AG10803 (cell line): Measurements from ENCODE around the gene ALAS1.

Experiments used
- DNase-seq: peaks from one replicate; pipeline ENCODE4 v3.0.0; 2010; ENCODE audit warnings: low read depth
- H3K4me3 ChIP-seq: 2 replicates; pipeline ENCODE4 v1.5.1; 2011; ENCODE audit warnings: mild to moderate bottlenecking, low read length, control low read depth
- CTCF ChIP-seq: conservative IDR thresholded peaks from 2 replicates; pipeline ENCODE4 v1.5.1; 2011; ENCODE audit warnings: mild to moderate bottlenecking, low read length, control low read depth, inconsistent platforms

ALAS1 gene

GRCh38 chr3:52208556-52208955 lies 10.6 kb downstream of the ALAS1 start:
- no peak for DNase-seq
- no peak for TF ChIP-seq CTCF
- H3K4me3 ChIP-seq = no peak overlapping the region

- DNase-seq = no peak
- H3K4me3 ChIP-seq = no peak overlapping the region
- no peak for TF ChIP-seq CTCF
Measured at GRCh38 chr3:52210037-52210436, 12.1 kb downstream of the ALAS1 start.

GRCh38 chr3:52210550-52211046 lies 12.6 kb downstream of the ALAS1 start:
- no peak overlapping the region for H3K4me3 ChIP-seq
- DNase-seq = peak; percentile 43
- TF ChIP-seq CTCF = no peak

GRCh38 chr3:52211268-52211891 lies 13.4 kb downstream of the ALAS1 start:
- no peak for DNase-seq
- TF ChIP-seq CTCF = no peak
- H3K4me3 ChIP-seq = no peak overlapping the region

GRCh38 chr3:52213005-52213404 lies 15.0 kb downstream of the ALAS1 start:
- H3K4me3 ChIP-seq = no peak overlapping the region
- no peak for TF ChIP-seq CTCF
- DNase-seq = no peak

- no peak for TF ChIP-seq CTCF
- peak; percentile 71 for DNase-seq
- no peak overlapping the region for H3K4me3 ChIP-seq
Measured at GRCh38 chr3:52213901-52214300, 15.9 kb downstream of the ALAS1 start.

GRCh38 chr3:52215351-52215750 lies 17.4 kb downstream of the ALAS1 start:
- TF ChIP-seq CTCF = no peak
- H3K4me3 ChIP-seq = no peak overlapping the region
- DNase-seq = no peak
